ENCODE data around the gene TMEM114.

DNA sequence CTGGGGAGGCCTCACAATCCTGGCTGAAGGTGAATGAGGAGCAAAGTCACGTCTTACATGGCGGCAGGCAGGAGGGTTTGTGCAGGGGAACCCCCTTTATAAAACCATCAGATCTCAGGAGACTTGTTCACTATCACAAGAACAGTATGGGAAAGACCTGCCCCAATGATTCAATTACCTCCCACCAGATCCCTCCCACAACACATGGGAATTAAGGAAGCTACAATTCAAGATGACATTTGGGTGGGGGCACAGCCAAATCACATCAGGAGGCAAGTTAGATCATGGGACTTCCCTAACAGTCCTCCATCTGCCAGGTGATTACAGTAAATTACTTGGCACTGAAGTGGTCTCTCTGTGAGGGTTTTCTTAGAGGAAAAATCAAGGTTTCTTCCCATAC lies 5.3 kb downstream of the TMEM114 start:
- TF ChIP-seq, protein P1, sequence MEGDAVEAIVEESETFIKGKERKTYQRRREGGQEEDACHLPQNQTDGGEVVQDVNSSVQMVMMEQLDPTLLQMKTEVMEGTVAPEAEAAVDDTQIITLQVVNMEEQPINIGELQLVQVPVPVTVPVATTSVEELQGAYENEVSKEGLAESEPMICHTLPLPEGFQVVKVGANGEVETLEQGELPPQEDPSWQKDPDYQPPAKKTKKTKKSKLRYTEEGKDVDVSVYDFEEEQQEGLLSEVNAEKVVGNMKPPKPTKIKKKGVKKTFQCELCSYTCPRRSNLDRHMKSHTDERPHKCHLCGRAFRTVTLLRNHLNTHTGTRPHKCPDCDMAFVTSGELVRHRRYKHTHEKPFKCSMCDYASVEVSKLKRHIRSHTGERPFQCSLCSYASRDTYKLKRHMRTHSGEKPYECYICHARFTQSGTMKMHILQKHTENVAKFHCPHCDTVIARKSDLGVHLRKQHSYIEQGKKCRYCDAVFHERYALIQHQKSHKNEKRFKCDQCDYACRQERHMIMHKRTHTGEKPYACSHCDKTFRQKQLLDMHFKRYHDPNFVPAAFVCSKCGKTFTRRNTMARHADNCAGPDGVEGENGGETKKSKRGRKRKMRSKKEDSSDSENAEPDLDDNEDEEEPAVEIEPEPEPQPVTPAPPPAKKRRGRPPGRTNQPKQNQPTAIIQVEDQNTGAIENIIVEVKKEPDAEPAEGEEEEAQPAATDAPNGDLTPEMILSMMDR (IDR thresholded peaks at IDR 0.05) = no peak
- no peak for TF ChIP-seq POLR2A (IDR thresholded peaks at IDR 0.05)

All from thyroid gland (tissue), 4 donors.